ENCODE results near the gene DNMT3B. TPM values are rescaled to one million over a fixed set of nuclear protein-coding genes. Genes with fewer than 3 reads are reported as not detected.

The DNMT3B gene
- total and polyA plus RNA-seq, 4 donors = 0.31 to 3.1 (median 0.90) TPM

GRCh38 chr20:32855387-32855786 is 93.2 kb downstream of the DNMT3B start:
- H3K36me3 ChIP-seq (ENCODE audit: control insufficient read depth in 4 of 4, insufficient read depth in 4 of 4, low read length in 4 of 4) = peaks cover 0 to 16% (median 6%) of the 10 kb centered on the region in 4 donors

DNA sequence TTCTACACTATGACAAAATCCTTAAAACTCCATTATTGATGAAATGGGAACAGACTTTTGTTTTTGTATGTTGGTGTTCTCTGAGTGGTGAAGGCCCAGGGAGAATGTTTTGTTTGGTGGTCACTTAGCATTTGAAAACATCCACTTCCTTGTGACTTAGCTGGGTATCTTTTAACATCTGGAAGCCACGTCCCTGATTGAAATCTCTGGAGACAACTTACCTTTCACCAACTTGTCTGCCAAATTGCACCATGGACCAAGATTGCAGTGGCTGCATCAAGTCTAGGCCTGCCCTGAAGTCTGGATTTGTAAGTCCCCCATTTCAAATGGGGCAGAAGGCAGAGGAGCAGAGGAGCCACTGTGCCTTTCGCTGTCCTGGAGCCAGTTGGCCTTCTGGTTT is 96.0 kb downstream of the DNMT3B start:
- no peak overlapping the region for H3K4me3 ChIP-seq
- no peak for ATAC-seq (ENCODE audit: insufficient read depth, low FRiP score)

More at GRCh38 chr20:32855387-32855786, 93.2 kb downstream of the DNMT3B start:
- peaks cover 0 to 9% (median 0%) of the 10 kb centered on the region in 5 donors for H3K4me1 ChIP-seq (ENCODE audit: control insufficient read depth in 5 of 5, insufficient read depth in 5 of 5, low read length in 5 of 5)
- no peaks in the 10 kb centered on the region for H3K27me3 ChIP-seq (ENCODE audit: control insufficient read depth in 3 of 3, insufficient read depth in 3 of 3, low read length in 2 of 3)
- DNase-seq (no peak), ATAC-seq (ENCODE audit: insufficient read depth, low FRiP score) (no peak)
- WGBS, 2 donors = 76 to 88% methylated on average over 7 of the region's 7 CpGs
- no peak overlapping the region for H3K4me3 ChIP-seq
- no peak overlapping the region for H3K27ac ChIP-seq (ENCODE audit: low read depth in 1 of 2, low read length in 1 of 2)
- no peaks in the 10 kb centered on the region for H3K9me3 ChIP-seq (ENCODE audit: control insufficient read depth in 4 of 4, insufficient read depth in 3 of 4, low read length in 3 of 4)
- TF ChIP-seq, protein P1, sequence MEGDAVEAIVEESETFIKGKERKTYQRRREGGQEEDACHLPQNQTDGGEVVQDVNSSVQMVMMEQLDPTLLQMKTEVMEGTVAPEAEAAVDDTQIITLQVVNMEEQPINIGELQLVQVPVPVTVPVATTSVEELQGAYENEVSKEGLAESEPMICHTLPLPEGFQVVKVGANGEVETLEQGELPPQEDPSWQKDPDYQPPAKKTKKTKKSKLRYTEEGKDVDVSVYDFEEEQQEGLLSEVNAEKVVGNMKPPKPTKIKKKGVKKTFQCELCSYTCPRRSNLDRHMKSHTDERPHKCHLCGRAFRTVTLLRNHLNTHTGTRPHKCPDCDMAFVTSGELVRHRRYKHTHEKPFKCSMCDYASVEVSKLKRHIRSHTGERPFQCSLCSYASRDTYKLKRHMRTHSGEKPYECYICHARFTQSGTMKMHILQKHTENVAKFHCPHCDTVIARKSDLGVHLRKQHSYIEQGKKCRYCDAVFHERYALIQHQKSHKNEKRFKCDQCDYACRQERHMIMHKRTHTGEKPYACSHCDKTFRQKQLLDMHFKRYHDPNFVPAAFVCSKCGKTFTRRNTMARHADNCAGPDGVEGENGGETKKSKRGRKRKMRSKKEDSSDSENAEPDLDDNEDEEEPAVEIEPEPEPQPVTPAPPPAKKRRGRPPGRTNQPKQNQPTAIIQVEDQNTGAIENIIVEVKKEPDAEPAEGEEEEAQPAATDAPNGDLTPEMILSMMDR (IDR thresholded peaks at IDR 0.05; ENCODE audit: control extremely low read depth, extremely low read depth) = no peak
- no peak overlapping the region for H3K9ac ChIP-seq (ENCODE audit: insufficient read depth in 1 of 2, low read length in 2 of 2)

More for the DNA sequence above, 96.0 kb downstream of the DNMT3B start:
- H3K4me1 ChIP-seq (ENCODE audit: control insufficient read depth in 5 of 5, insufficient read depth in 5 of 5, low read length in 5 of 5) = peaks cover 0 to 9% (median 0%) of the 10 kb centered on the region in 5 donors
- peaks cover 0 to 12% (median 0%) of the 10 kb centered on the region in 4 donors for H3K36me3 ChIP-seq (ENCODE audit: control insufficient read depth in 4 of 4, insufficient read depth in 4 of 4, low read length in 4 of 4)
- 71 to 84% methylated on average over 2 of the region's 2 CpGs for WGBS, 2 donors
- H3K9me3 ChIP-seq (ENCODE audit: control insufficient read depth in 4 of 4, insufficient read depth in 3 of 4, low read length in 3 of 4) = no peaks in the 10 kb centered on the region
- H3K9ac ChIP-seq (ENCODE audit: insufficient read depth in 1 of 2, low read length in 2 of 2) = no peak overlapping the region
- no peak overlapping the region for H3K27ac ChIP-seq (ENCODE audit: low read depth in 1 of 2, low read length in 1 of 2)
- TF ChIP-seq, protein P1 (IDR thresholded peaks at IDR 0.05; ENCODE audit: control extremely low read depth, extremely low read depth) = no peak
- no peaks in the 10 kb centered on the region for H3K27me3 ChIP-seq (ENCODE audit: control insufficient read depth in 3 of 3, insufficient read depth in 3 of 3, low read length in 2 of 3)
- no peak for DNase-seq

Other genes starting within 250 kb of the DNMT3B start
- gene NOL4L, start 177.1 kb upstream of the DNMT3B start, total RNA-seq = 10 to 100 TPM; 15.6 to 20.6 TPM
- 1 to 10 TPM; 7.9 to 8.8 TPM for gene NOL4L, start 177.1 kb upstream of the DNMT3B start, polyA plus RNA-seq
- gene C20orf203, start 88.4 kb upstream of the DNMT3B start, total RNA-seq = under 1 TPM; 0.06 to 0.17 TPM
- gene C20orf203, start 88.4 kb upstream of the DNMT3B start, polyA plus RNA-seq = under 1 TPM in 1 of 2 donors, not detected in 1; 0.16 TPM
- 10 to 100 TPM; 26.1 to 39.0 TPM for gene COMMD7, start 18.9 kb upstream of the DNMT3B start, total RNA-seq
- 10 to 100 TPM; 47.1 to 53.4 TPM for gene COMMD7, start 18.9 kb upstream of the DNMT3B start, polyA plus RNA-seq
- 10 to 100 TPM; 78.5 to 90.6 TPM for gene MAPRE1, start 57.6 kb downstream of the DNMT3B start, total RNA-seq
- 10 to 100 TPM; 26.7 to 77.3 TPM for gene MAPRE1, start 57.6 kb downstream of the DNMT3B start, polyA plus RNA-seq
- under 1 TPM; 0.57 to 0.83 TPM for gene EFCAB8, start 96.5 kb downstream of the DNMT3B start, total RNA-seq
- gene EFCAB8, start 96.5 kb downstream of the DNMT3B start, polyA plus RNA-seq = under 1 TPM; 0.08 to 0.35 TPM
- gene SUN5, start 242.0 kb downstream of the DNMT3B start, total RNA-seq = not detected
- not detected for gene SUN5, start 242.0 kb downstream of the DNMT3B start, polyA plus RNA-seq
- gene BPIFB2, start 245.3 kb downstream of the DNMT3B start, total RNA-seq = 1 to 10 TPM; 2.3 to 3.0 TPM
- under 1 TPM; 0.41 to 0.89 TPM for gene BPIFB2, start 245.3 kb downstream of the DNMT3B start, polyA plus RNA-seq